Astrocyte (in vitro differentiated cells and primary cell): ENCODE results near the gene TTLL8. TPM values are rescaled to one million over a fixed set of nuclear protein-coding genes. Genes with fewer than 3 reads are reported as not detected.
A peak's percentile ranks its signal among the peaks of the same experiment; 100 is the strongest.
"Not testable (repeated sequence)": the region's sequence is repeated elsewhere in the genome, so short reads cannot be mapped to it uniquely, and the experiment has no call there.

Source experiments
- DNase-seq: peaks from one replicate; pipeline ENCODE4 v3.0.0-alpha.2; 2010; ENCODE audit warnings: low read depth
- FAIRE-seq: peaks from 2 replicates; lab custom pipeline; 2011; peaks lifted over from hg19 to GRCh38; lab: Jason Lieb, UNC
- H2AFZ ChIP-seq: 2 replicates; pipeline ENCODE4 v1.6.0; 2012; ENCODE audit warnings: low read depth, low read length, inconsistent platforms
- H3K27ac ChIP-seq: 2 replicates; pipeline ENCODE4 v1.5.1; 2011; ENCODE audit warnings: low read depth, low read length, inconsistent platforms
- H3K27me3 ChIP-seq: 2 replicates; pipeline ENCODE4 v1.6.0; 2011; ENCODE audit warnings: low read length, inconsistent platforms; ENCODE audit not compliant: insufficient read depth
- H3K36me3 ChIP-seq: 2 replicates; pipeline ENCODE4 v1.5.1; 2011; ENCODE audit warnings: low read length, inconsistent platforms; ENCODE audit not compliant: insufficient read depth
- H3K4me1 ChIP-seq: 2 replicates; pipeline ENCODE4 v1.5.1; 2011; ENCODE audit warnings: low read length, inconsistent platforms; ENCODE audit not compliant: insufficient read depth
- H3K4me2 ChIP-seq: 2 replicates; pipeline ENCODE4 v1.6.0; 2012; ENCODE audit warnings: low read length, inconsistent platforms
- H3K4me3 ChIP-seq: 2 replicates; pipeline ENCODE4 v1.5.1; 2011; ENCODE audit warnings: low read depth, mild to moderate bottlenecking, low read length, inconsistent platforms; ENCODE audit not compliant: insufficient read depth
- H3K79me2 ChIP-seq: 2 replicates; pipeline ENCODE4 v1.6.0; 2012; ENCODE audit warnings: mild to moderate bottlenecking, low read length, inconsistent platforms; ENCODE audit not compliant: insufficient read depth
- H3K9ac ChIP-seq: 2 replicates; pipeline ENCODE4 v1.6.0; 2012; ENCODE audit warnings: mild to moderate bottlenecking, low read length, inconsistent platforms
- H3K9me3 ChIP-seq: 2 replicates; pipeline ENCODE4 v1.5.1; 2012; ENCODE audit warnings: low read depth, mild to moderate bottlenecking, low read length, inconsistent platforms; ENCODE audit not compliant: insufficient read depth
- H4K20me1 ChIP-seq: 2 replicates; pipeline ENCODE4 v1.6.0; 2012; ENCODE audit warnings: low read length, inconsistent platforms; ENCODE audit not compliant: insufficient read depth
- H3K27ac Mint-ChIP-seq: one replicate; pipeline ENCODE4 v1.8.0; 2021; ENCODE audit warnings: mild to moderate bottlenecking, mixed read lengths; ENCODE audit not compliant: unreplicated experiment
- H3K27me3 Mint-ChIP-seq: one replicate; pipeline ENCODE4 v1.8.0; 2021; ENCODE audit warnings: low read depth, mixed read lengths; ENCODE audit not compliant: unreplicated experiment
- H3K36me3 Mint-ChIP-seq: one replicate; pipeline ENCODE4 v1.8.0; 2021; ENCODE audit warnings: low read depth, mixed read lengths; ENCODE audit not compliant: unreplicated experiment
- H3K4me1 Mint-ChIP-seq: one replicate; pipeline ENCODE4 v1.8.0; 2021; ENCODE audit warnings: low read depth, mixed read lengths; ENCODE audit not compliant: unreplicated experiment
- H3K4me3 Mint-ChIP-seq: one replicate; pipeline ENCODE4 v1.8.0; 2021; ENCODE audit warnings: mild to moderate bottlenecking, moderate library complexity, mixed read lengths; ENCODE audit not compliant: unreplicated experiment
- H3K9me3 Mint-ChIP-seq: one replicate; pipeline ENCODE4 v1.8.0; 2021; ENCODE audit warnings: mild to moderate bottlenecking, mixed read lengths; ENCODE audit not compliant: unreplicated experiment
- EZH2 ChIP-seq: IDR thresholded peaks from 2 replicates; pipeline ENCODE4 v1.6.1; 2012; ENCODE audit warnings: mild to moderate bottlenecking, low read length, inconsistent platforms; ENCODE audit not compliant: insufficient read depth
- total RNA-seq: library from RNA; stranded (reverse); gene quantifications from 2 replicates; pipeline ENCODE4 v1.2.1, GENCODE V29; 2021
- TF ChIP-seq, protein P1 (sequence below): IDR thresholded peaks from 2 replicates; pipeline ENCODE4 v1.5.1; 2011; ENCODE audit warnings: low read depth, mild to moderate bottlenecking, inconsistent platforms, low read length, moderate library complexity; ENCODE audit not compliant: insufficient read depth

The TTLL8 gene
- total RNA-seq, 1 donor from 2014 or later, result not detected

DNA sequence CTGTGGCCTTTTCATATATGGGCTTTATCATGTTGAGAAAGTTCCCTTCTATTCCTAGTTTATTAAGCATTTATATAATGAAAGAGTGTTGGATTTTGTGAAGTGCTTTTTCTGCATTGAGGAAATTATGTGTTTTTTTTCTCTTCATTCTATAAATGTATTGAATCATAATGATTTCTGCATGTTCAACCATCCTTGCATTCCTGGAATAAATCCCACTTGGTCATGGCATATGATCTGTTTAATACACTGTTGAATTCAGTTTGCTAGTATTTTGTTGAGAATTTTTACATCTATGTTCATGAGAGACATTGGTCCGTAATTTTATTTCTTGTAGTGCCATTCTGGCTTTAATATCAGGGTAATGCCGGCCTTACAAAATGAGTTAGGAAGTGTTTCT is 71.8 kb downstream of the TTLL8 start:
- Histone ChIP-seq H3K36me3 (no peaks in the 10 kb centered on the region), H3K79me2 (no peaks in the 10 kb centered on the region)
- FAIRE-seq, result no peak

DNA sequence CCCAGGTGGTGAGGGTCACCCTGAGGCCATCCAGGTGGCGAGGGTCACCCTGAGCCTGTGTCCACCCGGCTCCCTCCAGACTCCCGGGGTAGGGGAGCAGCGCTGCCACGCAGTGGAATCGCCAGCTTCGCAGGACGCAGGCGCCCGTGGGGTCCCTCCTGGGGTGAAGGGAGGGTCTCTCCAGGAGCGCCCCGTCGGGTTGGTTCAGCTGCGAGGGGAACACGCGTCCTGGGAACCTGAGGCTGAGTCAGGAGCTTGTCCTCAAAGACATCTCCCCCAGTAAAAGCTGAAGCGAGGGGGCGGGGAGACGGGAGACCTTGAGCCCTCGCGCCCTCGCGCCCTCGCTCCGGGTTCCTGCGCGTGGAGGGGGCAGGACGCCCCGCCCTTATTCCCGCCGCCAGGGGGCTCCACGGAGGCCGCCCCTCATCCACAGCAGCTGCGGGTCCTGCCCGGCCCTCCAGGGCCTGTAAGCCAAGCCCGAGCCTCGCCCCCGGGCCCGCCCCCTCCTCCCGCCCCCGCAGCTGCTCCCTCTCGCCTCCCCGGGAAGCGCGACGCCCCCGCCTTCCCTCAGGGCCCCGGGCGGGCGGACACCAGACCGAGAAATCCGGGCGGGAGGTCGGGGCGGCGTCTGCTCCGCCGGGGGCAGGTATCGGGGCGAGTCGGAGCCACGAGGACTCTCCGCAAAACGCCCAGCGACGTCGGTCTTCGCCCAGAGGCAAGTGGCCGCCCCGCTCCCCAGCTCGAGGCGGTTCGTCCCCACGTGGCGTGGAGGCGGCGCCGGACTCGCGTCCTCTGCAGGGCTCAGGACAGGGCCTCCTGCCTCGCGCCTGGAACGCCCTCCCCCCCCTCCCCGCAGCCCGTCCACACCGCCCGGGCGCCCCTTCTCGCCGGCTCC is 74.7 kb downstream of the TTLL8 start:
- no peak overlapping the region for H3K27ac ChIP-seq
- no peaks in the 10 kb centered on the region for H3K4me1 ChIP-seq
- no peaks in the 10 kb centered on the region for H3K4me1 Mint-ChIP-seq
- peak overlapping the region; percentile 26 for H2AFZ ChIP-seq
- H3K4me2 ChIP-seq, result no peak overlapping the region
- no peak overlapping the region for H3K9ac ChIP-seq
- no peak for TF ChIP-seq EZH2
- TF ChIP-seq, protein P1, sequence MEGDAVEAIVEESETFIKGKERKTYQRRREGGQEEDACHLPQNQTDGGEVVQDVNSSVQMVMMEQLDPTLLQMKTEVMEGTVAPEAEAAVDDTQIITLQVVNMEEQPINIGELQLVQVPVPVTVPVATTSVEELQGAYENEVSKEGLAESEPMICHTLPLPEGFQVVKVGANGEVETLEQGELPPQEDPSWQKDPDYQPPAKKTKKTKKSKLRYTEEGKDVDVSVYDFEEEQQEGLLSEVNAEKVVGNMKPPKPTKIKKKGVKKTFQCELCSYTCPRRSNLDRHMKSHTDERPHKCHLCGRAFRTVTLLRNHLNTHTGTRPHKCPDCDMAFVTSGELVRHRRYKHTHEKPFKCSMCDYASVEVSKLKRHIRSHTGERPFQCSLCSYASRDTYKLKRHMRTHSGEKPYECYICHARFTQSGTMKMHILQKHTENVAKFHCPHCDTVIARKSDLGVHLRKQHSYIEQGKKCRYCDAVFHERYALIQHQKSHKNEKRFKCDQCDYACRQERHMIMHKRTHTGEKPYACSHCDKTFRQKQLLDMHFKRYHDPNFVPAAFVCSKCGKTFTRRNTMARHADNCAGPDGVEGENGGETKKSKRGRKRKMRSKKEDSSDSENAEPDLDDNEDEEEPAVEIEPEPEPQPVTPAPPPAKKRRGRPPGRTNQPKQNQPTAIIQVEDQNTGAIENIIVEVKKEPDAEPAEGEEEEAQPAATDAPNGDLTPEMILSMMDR, result no peak
- no peak overlapping the region for H3K4me3 ChIP-seq
- peaks cover 36% of the 10 kb centered on the region for H3K9me3 Mint-ChIP-seq
- peaks cover 2% of the 10 kb centered on the region for H3K36me3 Mint-ChIP-seq
- H4K20me1 ChIP-seq, result no peaks in the 10 kb centered on the region
- H3K27ac Mint-ChIP-seq, result no peak overlapping the region
- no peaks in the 10 kb centered on the region for H3K79me2 ChIP-seq
- no peak overlapping the region for H3K4me3 Mint-ChIP-seq
- H3K27me3 Mint-ChIP-seq, result peaks cover 24% of the 10 kb centered on the region
- DNase-seq, result no peak
- peaks cover 7% of the 10 kb centered on the region for H3K27me3 ChIP-seq
- no peak for FAIRE-seq
- H3K9me3 ChIP-seq, result peaks cover 3% of the 10 kb centered on the region
- no peaks in the 10 kb centered on the region for H3K36me3 ChIP-seq

More for the DNA sequence above, 71.8 kb downstream of the TTLL8 start:
- no peak for DNase-seq
- H4K20me1 ChIP-seq, result no peaks in the 10 kb centered on the region
- TF ChIP-seq, protein P1, result no peak
- no peak for TF ChIP-seq EZH2
- Mint-ChIP-seq H3K4me1 (no peaks in the 10 kb centered on the region), H3K9me3 (peaks cover 38% of the 10 kb centered on the region), H3K27me3 (peaks cover 33% of the 10 kb centered on the region), H3K36me3 (peaks cover 2% of the 10 kb centered on the region), H3K27ac (no peak overlapping the region), H3K4me3 (no peak overlapping the region)
- no peaks in the 10 kb centered on the region for H3K9me3 ChIP-seq
- no peaks in the 10 kb centered on the region for H3K4me1 ChIP-seq
- no peak overlapping the region for H3K9ac ChIP-seq
- no peak overlapping the region for H3K27ac ChIP-seq
- H3K4me3 ChIP-seq, result no peak overlapping the region
- H3K27me3 ChIP-seq, result peaks cover 7% of the 10 kb centered on the region
- no peak overlapping the region for H2AFZ ChIP-seq
- no peak overlapping the region for H3K4me2 ChIP-seq

DNA sequence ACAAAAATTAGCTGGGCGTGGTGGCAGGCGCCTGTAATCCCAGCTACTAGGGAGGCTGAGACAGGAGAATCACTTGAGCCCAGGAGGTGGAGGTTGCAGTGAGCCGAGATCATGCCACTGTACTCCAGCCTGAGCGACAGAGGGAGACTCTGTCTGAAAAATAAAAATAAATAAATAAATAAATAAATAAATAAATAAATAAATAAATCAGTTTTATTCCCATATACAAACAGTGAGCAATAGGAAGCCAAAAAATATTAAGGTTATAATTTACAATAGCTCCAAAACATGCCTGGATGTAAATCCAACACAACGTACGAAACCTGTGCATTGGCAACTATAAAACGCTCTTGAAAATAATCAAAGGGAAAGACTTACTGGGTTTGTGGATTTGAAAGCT is 76.3 kb downstream of the TTLL8 start:
- peaks cover 25% of the 10 kb centered on the region for H3K27me3 Mint-ChIP-seq
- not testable (repeated sequence) for H3K4me3 ChIP-seq, H3K36me3 ChIP-seq, H3K27me3 ChIP-seq, H3K9ac ChIP-seq, H3K36me3 Mint-ChIP-seq, H2AFZ ChIP-seq, H3K79me2 ChIP-seq, DNase-seq, H3K9me3 ChIP-seq, H4K20me1 ChIP-seq, H3K27ac ChIP-seq, FAIRE-seq, H3K27ac Mint-ChIP-seq, H3K4me1 ChIP-seq, H3K4me1 Mint-ChIP-seq, H3K4me2 ChIP-seq, H3K4me3 Mint-ChIP-seq
- peaks cover 35% of the 10 kb centered on the region for H3K9me3 Mint-ChIP-seq
